HG03280 (cell line): Measurements from ENCODE around the gene ATXN3.

Experiments used
- ATAC-seq: cut with Tn5 transposase; IDR thresholded peaks from one replicate; pipeline ENCODE4 v1.9.1; 2021; ENCODE audit warnings: mild to moderate bottlenecking, moderate library complexity; ENCODE audit not compliant: unreplicated experiment

Gene ATXN3

GRCh38 chr14:92106143-92106926 is at the start of gene ATXN3:
ATXN3 (minus strand) TSS chr14:92106582; CDS start chr14:92106552, 30 bp downstream.
- peak; percentile 90 for ATAC-seq

GRCh38 chr14:92154283-92154942 is 48.0 kb upstream of the ATXN3 start:
- no peak for ATAC-seq

DNA sequence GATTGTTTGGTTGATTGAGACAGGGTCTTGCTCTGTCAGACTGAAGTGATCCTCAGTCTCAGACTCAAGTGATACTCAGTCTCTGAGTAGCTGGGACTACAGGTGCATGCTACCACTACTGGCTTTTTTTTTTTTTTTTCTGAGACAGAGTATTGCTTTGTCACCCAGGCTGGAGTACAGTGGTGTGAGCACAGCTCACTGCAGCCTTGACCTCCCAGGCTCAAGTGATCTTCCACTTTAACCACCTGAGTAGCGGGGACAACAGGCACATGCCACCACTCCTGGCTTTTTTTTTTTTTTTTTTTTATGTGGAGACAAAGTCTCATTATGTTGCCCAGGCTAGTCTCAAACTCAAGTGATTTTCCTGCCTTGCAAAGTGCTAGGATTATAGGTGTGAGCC is 47.2 kb upstream of the ATXN3 start:
- no peak for ATAC-seq

DNA sequence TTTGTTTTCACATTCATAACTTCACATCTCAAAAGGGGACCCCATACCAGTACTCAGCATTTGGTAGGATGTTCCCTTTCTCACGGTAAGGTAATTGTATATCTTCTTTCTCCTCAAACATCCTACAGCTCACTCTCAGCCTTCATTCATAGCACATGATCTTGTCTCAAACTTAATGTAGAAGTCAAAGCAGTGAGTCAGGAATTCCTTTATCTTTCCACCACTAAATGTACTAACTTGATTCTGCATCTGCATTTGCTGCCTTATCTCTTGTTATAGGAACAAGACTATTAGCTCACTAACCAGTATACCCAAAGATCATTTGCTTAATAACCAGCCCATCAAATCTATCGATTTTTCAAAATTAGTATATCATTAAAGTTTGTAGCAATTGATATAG is 38.3 kb upstream of the ATXN3 start:
- ATAC-seq: no peak

- ATAC-seq: no peak
Measured at GRCh38 chr14:92143962-92144361, 37.6 kb upstream of the ATXN3 start.

- ATAC-seq: no peak
Measured at GRCh38 chr14:92143309-92143708, 36.9 kb upstream of the ATXN3 start.

DNA sequence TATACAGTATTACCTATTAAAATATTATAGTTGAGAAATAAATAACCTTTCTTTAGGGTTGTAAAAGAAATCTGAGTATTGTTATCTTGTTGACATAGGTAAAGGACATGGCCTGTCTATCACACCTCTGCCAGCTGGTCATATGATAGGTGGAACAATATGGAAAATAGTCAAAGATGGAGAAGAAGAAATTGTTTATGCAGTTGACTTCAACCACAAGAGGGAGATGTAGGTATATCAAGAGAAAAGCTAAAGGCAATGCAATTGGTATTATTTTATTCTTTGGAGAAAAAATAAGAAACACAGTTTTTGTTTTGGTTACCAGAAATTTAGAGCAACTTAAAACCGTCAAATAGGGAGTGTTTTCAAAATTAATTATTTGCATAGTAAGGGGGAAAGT is 28.9 kb upstream of the ATXN3 start:
- no peak for ATAC-seq

DNA sequence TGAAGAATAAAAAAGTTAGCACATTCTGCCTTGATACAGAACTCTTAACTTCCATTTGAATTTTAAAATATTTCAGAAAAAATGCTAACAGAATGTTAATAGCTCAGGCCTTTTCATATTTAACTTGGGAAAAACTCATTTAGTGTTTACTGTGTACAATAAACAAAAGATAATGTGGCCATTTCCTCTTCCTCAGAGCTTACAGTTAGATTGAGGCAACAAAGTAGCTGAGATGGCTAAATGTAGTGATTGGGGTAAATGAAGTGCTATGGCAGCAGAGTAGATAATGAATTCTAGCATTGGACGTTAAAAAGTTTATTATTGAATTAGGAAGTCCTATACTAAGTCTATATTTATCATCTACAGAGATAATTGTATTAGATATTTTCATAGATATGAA is 28.1 kb upstream of the ATXN3 start:
- ATAC-seq: no peak

GRCh38 chr14:92122761-92123160 is 16.4 kb upstream of the ATXN3 start:
- ATAC-seq: no peak

DNA sequence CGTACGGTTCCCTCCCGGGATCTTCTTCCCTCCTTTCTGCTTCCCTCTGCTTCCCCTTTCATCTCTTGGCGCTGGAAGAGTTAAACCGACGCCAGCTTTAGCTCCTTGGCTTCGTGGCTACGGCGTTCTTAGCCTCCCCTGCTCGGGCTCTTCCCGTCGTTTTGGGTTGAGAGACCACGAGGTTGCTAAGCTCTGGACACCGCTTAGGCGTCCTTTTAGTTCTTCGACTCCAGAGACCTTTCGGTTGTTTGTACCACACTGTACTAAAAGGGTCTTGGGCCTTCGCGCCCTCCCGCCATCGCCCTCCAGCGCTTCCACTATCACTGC is 15.9 kb upstream of the ATXN3 start:
- peak; percentile 8 for ATAC-seq

- peak; percentile 87 for ATAC-seq
Measured at GRCh38 chr14:92121670-92122350, 15.4 kb upstream of the ATXN3 start, which contains the start of the genes CPSF2 and NDUFB1. CPSF2 (plus strand) TSS chr14:92121969; CDS start chr14:92130985, 9,016 bp downstream. NDUFB1 (minus strand) TSS chr14:92121706; CDS start chr14:92117637, 4,069 bp downstream.

DNA sequence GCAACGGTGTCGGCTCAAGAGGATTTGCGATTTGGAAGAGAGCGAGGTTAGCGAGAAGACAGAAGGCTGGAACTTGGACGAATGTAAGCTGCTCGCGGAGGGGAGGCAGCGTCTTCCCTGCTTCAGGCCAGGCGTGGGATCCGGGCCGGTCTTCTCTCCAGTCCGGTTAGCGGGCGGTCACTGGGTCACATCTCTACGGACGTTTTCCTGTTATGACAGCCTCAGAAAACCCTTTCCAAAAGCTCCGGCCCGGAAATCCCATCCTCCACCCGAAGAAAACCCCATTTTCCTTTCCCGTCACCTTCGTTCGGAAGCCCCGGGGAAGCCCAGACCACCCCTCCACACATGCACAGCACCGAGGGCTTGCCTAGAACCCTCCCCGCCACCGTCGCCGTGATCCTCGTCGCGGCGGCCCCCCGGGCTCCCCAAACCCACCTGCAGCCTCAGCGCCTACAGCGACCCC is 14.9 kb upstream of the ATXN3 start:
- ATAC-seq: peak; percentile 4

DNA sequence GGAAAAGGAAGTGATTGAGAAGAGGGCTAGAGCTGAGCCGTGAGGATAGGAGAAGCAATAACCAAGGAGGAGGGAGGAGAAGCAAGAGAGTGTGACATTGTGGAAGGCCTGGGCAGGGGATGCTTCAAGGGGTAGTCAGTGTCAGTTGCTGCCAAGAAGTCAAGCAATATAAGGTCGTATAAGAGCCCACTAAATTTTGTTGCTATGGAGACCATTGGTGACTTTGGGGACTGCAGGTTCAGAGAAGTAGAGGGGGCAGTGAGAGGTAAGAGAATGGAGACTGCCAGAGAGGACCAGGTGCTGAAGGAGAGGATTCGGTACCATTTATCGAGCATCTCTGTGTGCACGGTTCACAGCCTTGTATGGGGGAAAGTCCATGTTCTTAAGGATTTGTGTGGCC is 3.1 kb upstream of the ATXN3 start:
- ATAC-seq: no peak

GRCh38 chr14:92108345-92109254 is 2.2 kb upstream of the ATXN3 start:
- ATAC-seq: no peak

- peak; percentile 3 for ATAC-seq
Measured at GRCh38 chr14:92105893-92106142, 564 bp downstream of the ATXN3 start.

- no peak for ATAC-seq
Measured at GRCh38 chr14:92105073-92105892, 1.1 kb downstream of the ATXN3 start.

GRCh38 chr14:92103363-92103989 is 2.9 kb downstream of the ATXN3 start:
- no peak for ATAC-seq

- ATAC-seq: no peak
Measured at GRCh38 chr14:92099802-92100201, 6.6 kb downstream of the ATXN3 start.

- ATAC-seq: no peak
Measured at GRCh38 chr14:92093320-92093719, 13.1 kb downstream of the ATXN3 start.

DNA sequence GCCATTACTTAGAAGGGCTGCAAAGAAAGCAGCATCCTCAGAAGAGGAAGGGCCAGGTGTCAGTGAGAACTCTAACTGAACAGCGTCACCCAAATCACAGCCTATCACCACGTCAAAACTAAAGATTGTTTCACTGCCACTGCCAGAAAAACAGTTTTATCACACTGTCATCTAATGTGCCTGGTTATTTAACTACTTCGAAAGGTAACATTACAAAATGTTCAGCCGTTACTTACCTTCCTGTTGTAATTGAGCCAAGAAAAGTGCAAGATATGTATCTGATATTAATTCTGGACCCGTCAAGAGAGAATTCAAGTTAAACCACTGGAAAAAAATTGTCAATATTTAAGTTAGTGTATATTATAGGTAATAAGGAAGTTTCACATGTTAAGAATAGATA is 17.9 kb downstream of the ATXN3 start:
- no peak for ATAC-seq
